Activated CD8-positive, alpha-beta T cell treated with anti-CD3 and anti-CD28 coated beads for 36 hours (primary cell): ENCODE results near the gene TUBA8. TPM values are rescaled to one million over a fixed set of nuclear protein-coding genes. Genes with fewer than 3 reads are reported as not detected.
"Not testable (repeated sequence)": the region's sequence is repeated elsewhere in the genome, so short reads cannot be mapped to it uniquely, and the experiment has no call there.

Experiments
- ATAC-seq: fragments of 200-7000 bp; cut with Tn5 transposase; one replicate; pipeline ENCODE4 v1.10.0; 2021; ENCODE audit warnings: mild to moderate bottlenecking, moderate library complexity
- CTCF ChIA-PET: fragments of 350-600 bp; sonication (Branson Sonifier 250); formaldehyde crosslinking; loops from one replicate; lab custom pipeline; 2021; ENCODE audit warnings: antibody characterized with exemption; lab: Charles Lee
- POLR2A ChIA-PET: fragments of 350-600 bp; sonication (Branson Sonifier 250); formaldehyde crosslinking; loops from one replicate; lab custom pipeline; 2021; ENCODE audit warnings: antibody characterized with exemption; lab: Charles Lee
- DNase-seq: peaks from one replicate; pipeline ENCODE4 v3.0.0-alpha.2; 2020
- H3K27ac Mint-ChIP-seq: one replicate; pipeline ENCODE4 v1.8.0; 2021; ENCODE audit warnings: mild to moderate bottlenecking, mixed read lengths
- H3K27me3 Mint-ChIP-seq: one replicate; pipeline ENCODE4 v1.8.0; 2021; ENCODE audit warnings: mixed read lengths
- H3K36me3 Mint-ChIP-seq: one replicate; pipeline ENCODE4 v1.8.0; 2021; ENCODE audit warnings: low read depth, mixed read lengths
- H3K4me1 Mint-ChIP-seq: one replicate; pipeline ENCODE4 v1.8.0; 2021; ENCODE audit warnings: low read depth, mixed read lengths
- H3K4me3 Mint-ChIP-seq: one replicate; pipeline ENCODE4 v1.8.0; 2021; ENCODE audit warnings: mild to moderate bottlenecking, moderate library complexity, mixed read lengths
- H3K9me3 Mint-ChIP-seq: one replicate; pipeline ENCODE4 v1.8.0; 2021; ENCODE audit warnings: mixed read lengths
- intact Hi-C: fragments of 100-400 bp; cut with micrococcal nuclease; formaldehyde crosslinking; loops from one replicate; pipeline ENCODE4 v1.10.0; 2022
- total RNA-seq, 2 experiments: library from RNA; stranded (reverse); gene quantifications; one replicate each; pipeline ENCODE4 v1.2.3, GENCODE V29; 2021
- TF ChIP-seq, protein P1 (sequence below): fragments of 200-600 bp; IDR thresholded peaks from one replicate; pipeline ENCODE4 v1.8.0; 2022; ENCODE audit warnings: antibody characterized with exemption, mild to moderate bottlenecking

Gene TUBA8
- total RNA-seq, 2 experiments from 2014 or later, result 0.56 to 0.85 TPM

GRCh38 chr22:18121954-18122554 lies 11.4 kb downstream of the TUBA8 start:
- Mint-ChIP-seq H3K27ac (no peak overlapping the region), H3K9me3 (no peaks in the 10 kb centered on the region), H3K36me3 (peaks cover 5% of the 10 kb centered on the region), H3K27me3 (no peaks in the 10 kb centered on the region), H3K4me1 (peaks cover 13% of the 10 kb centered on the region), H3K4me3 (no peak overlapping the region)
- POLR2A ChIA-PET, result interaction anchor here (0.5 kb wide), 1 partner anchor 30 kb away, joined by 4 read pairs; no protein-coding TSS in a partner anchor
- TF ChIP-seq, protein P1, sequence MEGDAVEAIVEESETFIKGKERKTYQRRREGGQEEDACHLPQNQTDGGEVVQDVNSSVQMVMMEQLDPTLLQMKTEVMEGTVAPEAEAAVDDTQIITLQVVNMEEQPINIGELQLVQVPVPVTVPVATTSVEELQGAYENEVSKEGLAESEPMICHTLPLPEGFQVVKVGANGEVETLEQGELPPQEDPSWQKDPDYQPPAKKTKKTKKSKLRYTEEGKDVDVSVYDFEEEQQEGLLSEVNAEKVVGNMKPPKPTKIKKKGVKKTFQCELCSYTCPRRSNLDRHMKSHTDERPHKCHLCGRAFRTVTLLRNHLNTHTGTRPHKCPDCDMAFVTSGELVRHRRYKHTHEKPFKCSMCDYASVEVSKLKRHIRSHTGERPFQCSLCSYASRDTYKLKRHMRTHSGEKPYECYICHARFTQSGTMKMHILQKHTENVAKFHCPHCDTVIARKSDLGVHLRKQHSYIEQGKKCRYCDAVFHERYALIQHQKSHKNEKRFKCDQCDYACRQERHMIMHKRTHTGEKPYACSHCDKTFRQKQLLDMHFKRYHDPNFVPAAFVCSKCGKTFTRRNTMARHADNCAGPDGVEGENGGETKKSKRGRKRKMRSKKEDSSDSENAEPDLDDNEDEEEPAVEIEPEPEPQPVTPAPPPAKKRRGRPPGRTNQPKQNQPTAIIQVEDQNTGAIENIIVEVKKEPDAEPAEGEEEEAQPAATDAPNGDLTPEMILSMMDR, result no peak
- no peak for DNase-seq
- ATAC-seq, result no peak
- CTCF ChIA-PET, result no interaction called here
- intact Hi-C loops, result no loop called here

DNA sequence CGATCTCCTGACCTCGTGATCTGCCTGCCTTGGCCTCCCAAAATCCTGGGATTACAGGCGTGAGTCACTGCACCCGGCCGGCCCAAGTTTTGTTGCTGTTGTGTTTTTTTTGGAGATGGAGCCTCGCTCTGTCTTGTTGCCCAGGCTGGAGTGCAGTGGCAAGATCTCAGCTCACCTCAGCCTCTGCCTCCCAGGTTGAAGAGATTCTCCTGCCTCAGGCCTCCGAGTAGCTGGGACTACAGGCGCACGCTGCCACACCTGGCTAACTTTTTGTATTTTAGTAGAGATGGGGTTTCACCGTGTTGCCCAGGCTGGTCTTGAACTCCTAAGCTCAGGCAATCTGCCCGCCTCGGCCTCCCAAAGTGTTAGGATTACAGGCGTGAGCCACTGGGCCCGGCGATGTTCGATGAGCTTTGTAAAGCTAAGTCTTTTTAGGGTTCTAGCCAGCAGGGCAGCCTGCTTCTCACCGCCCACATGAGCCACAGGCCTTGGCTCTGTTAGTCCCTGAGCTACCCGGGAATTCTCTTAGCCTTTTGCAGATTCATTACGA lies 12.9 kb downstream of the TUBA8 start:
- CTCF ChIA-PET, ATAC-seq, POLR2A ChIA-PET, DNase-seq, H3K27ac Mint-ChIP-seq, intact Hi-C loops, H3K4me3 Mint-ChIP-seq, H3K36me3 Mint-ChIP-seq, H3K27me3 Mint-ChIP-seq, H3K9me3 Mint-ChIP-seq: not testable (repeated sequence)
- H3K4me1 Mint-ChIP-seq, result peaks cover 13% of the 10 kb centered on the region

GRCh38 chr22:18126606-18127005 lies 16.0 kb downstream of the TUBA8 start:
- H3K27ac Mint-ChIP-seq, result no peak overlapping the region
- H3K36me3 Mint-ChIP-seq, result peaks cover 5% of the 10 kb centered on the region
- no peaks in the 10 kb centered on the region for H3K9me3 Mint-ChIP-seq
- intact Hi-C loops, result no loop called here
- DNase-seq, result no peak
- no peaks in the 10 kb centered on the region for H3K4me1 Mint-ChIP-seq
- TF ChIP-seq, protein P1, result no peak
- ChIA-PET CTCF (interaction anchor here (0.7 kb wide), 1 partner anchor 12 kb away, joined by 3 read pairs; no protein-coding TSS in a partner anchor), POLR2A (no interaction called here)
- H3K4me3 Mint-ChIP-seq, result no peak overlapping the region
- no peak for ATAC-seq
- no peaks in the 10 kb centered on the region for H3K27me3 Mint-ChIP-seq

DNA sequence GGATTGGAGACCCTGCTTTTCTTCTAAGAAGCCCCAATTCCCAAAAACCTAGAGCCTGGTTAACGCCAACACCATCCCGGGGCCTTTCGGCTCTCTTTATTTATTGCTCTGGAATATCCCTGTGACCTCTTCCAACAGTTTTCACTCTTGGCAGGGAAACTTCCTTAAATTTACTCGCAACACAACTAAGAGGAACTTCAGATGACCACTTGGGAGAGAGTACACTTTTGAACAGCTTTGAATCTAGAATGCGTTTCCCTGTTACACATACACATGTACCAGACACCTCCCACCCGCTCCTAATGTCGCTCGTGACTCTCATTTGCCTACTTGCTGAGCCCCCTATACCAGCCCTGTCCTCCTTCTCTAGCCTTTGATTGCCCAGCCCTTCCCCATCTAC lies 19.4 kb downstream of the TUBA8 start:
- DNase-seq, result no peak
- TF ChIP-seq, protein P1, result no peak
- CTCF ChIA-PET, result no interaction called here
- H3K4me3 Mint-ChIP-seq, result no peak overlapping the region
- no peak for ATAC-seq
- peaks cover 5% of the 10 kb centered on the region for H3K36me3 Mint-ChIP-seq
- no peaks in the 10 kb centered on the region for H3K4me1 Mint-ChIP-seq
- H3K27me3 Mint-ChIP-seq, result no peaks in the 10 kb centered on the region
- no peaks in the 10 kb centered on the region for H3K9me3 Mint-ChIP-seq
- POLR2A ChIA-PET, result no interaction called here
- H3K27ac Mint-ChIP-seq, result no peak overlapping the region
- intact Hi-C loops, result no loop called here

DNA sequence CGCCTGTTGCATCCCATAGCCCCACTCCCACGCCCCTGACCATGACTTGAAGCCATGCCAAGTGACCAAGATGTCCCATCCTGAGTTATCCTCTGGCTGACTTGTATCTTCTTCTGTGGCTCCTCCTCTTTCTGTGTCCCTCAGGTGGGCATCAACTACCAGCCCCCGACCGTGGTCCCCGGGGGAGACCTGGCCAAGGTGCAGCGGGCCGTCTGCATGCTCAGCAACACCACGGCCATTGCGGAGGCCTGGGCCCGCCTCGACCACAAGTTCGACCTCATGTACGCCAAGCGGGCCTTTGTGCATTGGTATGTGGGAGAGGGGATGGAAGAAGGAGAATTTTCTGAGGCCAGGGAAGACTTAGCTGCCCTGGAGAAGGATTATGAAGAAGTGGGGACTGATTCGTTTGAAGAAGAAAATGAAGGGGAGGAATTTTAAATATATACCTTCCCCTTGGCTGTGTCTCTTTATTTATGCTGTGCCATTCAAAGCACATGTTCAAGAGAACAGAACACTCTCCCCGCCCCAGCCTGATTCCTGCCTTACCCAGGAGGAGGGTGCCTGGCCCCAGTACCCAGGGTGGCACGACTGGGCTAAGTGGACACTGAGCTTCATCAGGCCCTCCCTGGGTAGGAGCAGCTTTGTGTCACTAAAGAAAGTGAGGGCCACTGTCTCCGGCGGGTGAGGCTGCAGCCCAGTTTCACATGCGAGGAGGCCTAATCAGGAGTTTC lies 20.3 kb downstream of the TUBA8 start:
- ATAC-seq, result no peak
- no peak overlapping the region for H3K4me3 Mint-ChIP-seq
- POLR2A ChIA-PET, result no interaction called here
- no peaks in the 10 kb centered on the region for H3K4me1 Mint-ChIP-seq
- H3K36me3 Mint-ChIP-seq, result peaks cover 5% of the 10 kb centered on the region
- H3K9me3 Mint-ChIP-seq, result no peaks in the 10 kb centered on the region
- DNase-seq, result no peak
- TF ChIP-seq, protein P1, result no peak
- no peak overlapping the region for H3K27ac Mint-ChIP-seq
- intact Hi-C loops, result no loop called here
- H3K27me3 Mint-ChIP-seq, result no peaks in the 10 kb centered on the region
- CTCF ChIA-PET, result no interaction called here
